ENCODE measurements around the gene APBA1.

The APBA1 gene

GRCh38 chr9:69397384-69398214 is 274.6 kb downstream of the APBA1 start:
- H3K27me3 Mint-ChIP-seq = peaks cover 12% of the 10 kb centered on the region
- no peaks in the 10 kb centered on the region for H3K4me1 Mint-ChIP-seq
- H3K36me3 Mint-ChIP-seq = no peaks in the 10 kb centered on the region
- no peak overlapping the region for H3K4me3 Mint-ChIP-seq
- H3K27ac Mint-ChIP-seq = no peak overlapping the region
- H3K9me3 Mint-ChIP-seq = no peaks in the 10 kb centered on the region
- no peak for ATAC-seq

- H3K36me3 Mint-ChIP-seq = no peaks in the 10 kb centered on the region
Observed at GRCh38 chr9:69396759-69397158, 275.4 kb downstream of the APBA1 start.

DNA sequence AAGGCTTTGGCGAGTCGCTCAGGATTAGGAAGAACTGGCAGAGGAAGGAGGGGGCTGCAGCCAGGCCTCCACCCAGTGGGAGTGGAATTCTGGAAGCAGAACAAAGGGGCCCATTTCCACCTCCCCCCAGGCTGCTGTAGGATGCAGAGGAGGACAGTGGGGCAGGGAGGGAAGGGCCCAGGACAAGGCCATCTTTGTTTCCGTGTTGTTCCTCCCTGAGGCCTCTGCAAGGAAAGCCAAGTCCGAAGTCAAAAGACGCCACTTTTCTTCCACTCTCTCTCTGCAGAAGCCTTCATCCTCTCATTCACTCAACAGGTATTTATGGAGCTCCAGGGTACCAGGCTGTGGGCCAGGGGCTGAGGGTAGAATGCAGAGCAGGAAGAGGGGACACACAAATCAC is 276.5 kb downstream of the APBA1 start:
- Mint-ChIP-seq H3K4me1 (no peaks in the 10 kb centered on the region), H3K36me3 (no peaks in the 10 kb centered on the region), H3K4me3 (no peak overlapping the region), H3K9me3 (no peaks in the 10 kb centered on the region), H3K27me3 (peaks cover 16% of the 10 kb centered on the region), H3K27ac (no peak overlapping the region)
- ATAC-seq = no peak

More at GRCh38 chr9:69396759-69397158, 275.4 kb downstream of the APBA1 start:
- H3K9me3 Mint-ChIP-seq = no peaks in the 10 kb centered on the region
- no peak for ATAC-seq
- H3K4me3 Mint-ChIP-seq = no peak overlapping the region
- H3K27ac Mint-ChIP-seq = no peak overlapping the region
- H3K4me1 Mint-ChIP-seq = no peaks in the 10 kb centered on the region
- H3K27me3 Mint-ChIP-seq = peaks cover 16% of the 10 kb centered on the region

GRCh38 chr9:69393425-69393824 is 278.7 kb downstream of the APBA1 start:
- H3K36me3 Mint-ChIP-seq = no peaks in the 10 kb centered on the region
- H3K4me1 Mint-ChIP-seq = no peaks in the 10 kb centered on the region
- ATAC-seq = no peak
- H3K4me3 Mint-ChIP-seq = no peak overlapping the region
- no peak overlapping the region for H3K27ac Mint-ChIP-seq
- H3K27me3 Mint-ChIP-seq = peaks cover 16% of the 10 kb centered on the region
- no peaks in the 10 kb centered on the region for H3K9me3 Mint-ChIP-seq

- H3K4me3 Mint-ChIP-seq = no peak overlapping the region
- no peaks in the 10 kb centered on the region for H3K4me1 Mint-ChIP-seq
- no peaks in the 10 kb centered on the region for H3K36me3 Mint-ChIP-seq
- no peak for ATAC-seq
- H3K27ac Mint-ChIP-seq = no peak overlapping the region
- peaks cover 16% of the 10 kb centered on the region for H3K27me3 Mint-ChIP-seq
- H3K9me3 Mint-ChIP-seq = no peaks in the 10 kb centered on the region
Observed at GRCh38 chr9:69392826-69393225, 279.3 kb downstream of the APBA1 start.

DNA sequence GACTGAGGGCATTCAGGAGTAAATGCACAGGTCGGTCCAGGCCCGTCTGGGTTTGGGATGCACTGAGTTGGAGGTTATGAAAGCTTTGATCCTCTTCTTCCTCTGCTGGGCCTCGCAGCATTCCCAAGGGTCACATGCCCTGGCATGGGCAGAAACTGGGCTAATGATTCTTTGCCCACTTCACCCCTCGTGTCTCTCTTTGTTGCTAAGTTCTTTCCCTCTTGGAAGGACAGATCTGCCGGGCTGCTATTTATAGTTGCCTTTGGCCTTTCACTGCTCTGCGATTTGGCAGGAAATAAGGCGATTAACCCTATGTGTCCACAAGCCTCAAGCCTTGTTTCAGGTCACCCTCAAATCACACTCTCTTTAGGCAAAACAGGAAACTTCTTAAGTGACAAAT is 280.2 kb downstream of the APBA1 start:
- Mint-ChIP-seq H3K4me3 (no peak overlapping the region), H3K27ac (no peak overlapping the region), H3K36me3 (no peaks in the 10 kb centered on the region), H3K9me3 (no peaks in the 10 kb centered on the region), H3K4me1 (no peaks in the 10 kb centered on the region), H3K27me3 (peaks cover 16% of the 10 kb centered on the region)
- ATAC-seq = no peak

DNA sequence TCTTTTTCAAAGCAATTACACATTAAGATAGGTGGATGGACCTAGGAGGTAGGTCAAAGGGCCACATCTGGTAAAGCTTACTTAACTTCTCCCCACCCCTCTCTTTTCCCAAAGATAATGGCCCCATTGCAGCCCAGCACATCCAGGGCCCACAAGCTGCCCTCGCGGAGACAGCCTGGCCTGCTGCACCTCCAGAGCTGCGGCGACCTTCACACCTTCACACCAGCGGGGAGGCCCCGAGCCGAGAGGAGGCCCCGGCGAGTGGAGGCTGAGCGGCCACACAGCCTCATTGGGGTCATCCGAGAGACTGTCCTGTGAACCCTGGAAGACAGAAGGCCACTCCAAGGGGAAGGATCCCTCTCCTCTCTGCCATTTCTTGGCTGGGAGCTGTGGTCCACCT is 280.7 kb downstream of the APBA1 start:
- no peak overlapping the region for H3K27ac Mint-ChIP-seq
- no peaks in the 10 kb centered on the region for H3K36me3 Mint-ChIP-seq
- H3K27me3 Mint-ChIP-seq = peaks cover 16% of the 10 kb centered on the region
- H3K4me3 Mint-ChIP-seq = no peak overlapping the region
- H3K4me1 Mint-ChIP-seq = no peaks in the 10 kb centered on the region
- no peak for ATAC-seq
- no peaks in the 10 kb centered on the region for H3K9me3 Mint-ChIP-seq

DNA sequence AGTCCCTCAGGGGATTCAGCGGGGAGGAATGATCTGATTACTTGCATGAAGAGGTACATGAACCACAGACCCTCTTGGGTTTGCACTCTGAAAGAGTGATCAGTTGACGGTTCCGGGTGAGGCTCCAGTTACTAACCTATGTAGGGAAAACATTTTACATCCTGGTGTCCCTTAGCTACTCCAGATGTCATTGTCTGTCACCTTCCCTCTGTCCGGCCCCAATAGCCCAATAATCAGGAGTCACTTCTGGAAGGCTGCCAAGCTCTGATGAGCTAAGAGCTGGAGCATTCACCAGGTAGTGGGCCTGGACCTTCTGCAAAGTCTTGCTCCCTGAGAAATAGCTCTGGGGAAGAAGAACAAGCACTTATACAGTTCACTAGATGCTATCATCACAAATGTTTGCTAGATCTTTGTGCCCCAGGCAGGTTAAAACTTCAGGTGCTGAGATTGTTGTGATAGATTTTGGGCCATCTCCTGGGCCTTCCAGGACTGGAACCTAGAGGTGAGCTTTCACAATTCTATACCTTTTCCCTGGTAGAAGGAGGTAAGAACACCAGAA is 282.7 kb downstream of the APBA1 start:
- ATAC-seq = no peak
- Mint-ChIP-seq H3K4me1 (no peaks in the 10 kb centered on the region), H3K9me3 (no peaks in the 10 kb centered on the region), H3K27me3 (peaks cover 16% of the 10 kb centered on the region), H3K4me3 (no peak overlapping the region), H3K36me3 (no peaks in the 10 kb centered on the region), H3K27ac (no peak overlapping the region)

DNA sequence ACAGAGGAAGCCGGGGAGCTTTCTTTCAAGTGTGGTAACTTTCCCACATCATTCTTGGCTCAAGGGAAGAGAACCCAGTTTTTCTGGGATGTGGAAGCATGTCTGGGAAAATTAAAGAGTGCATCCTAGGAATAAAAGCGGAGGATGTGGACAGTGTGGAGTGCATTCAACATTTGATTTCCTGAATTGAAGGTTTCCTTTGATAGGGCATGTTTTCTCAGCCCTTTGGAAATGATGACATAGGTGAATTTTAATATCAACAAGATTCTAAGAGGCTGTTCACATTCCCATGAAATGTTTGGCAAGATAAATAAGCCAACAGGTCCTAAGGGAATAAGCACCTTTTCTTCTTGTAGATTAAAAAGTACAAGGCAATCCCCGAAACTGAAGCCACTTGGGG is 283.6 kb downstream of the APBA1 start:
- no peak for ATAC-seq
- Mint-ChIP-seq H3K27me3 (peaks cover 23% of the 10 kb centered on the region), H3K9me3 (no peaks in the 10 kb centered on the region), H3K4me3 (no peak overlapping the region), H3K36me3 (no peaks in the 10 kb centered on the region), H3K4me1 (no peaks in the 10 kb centered on the region), H3K27ac (no peak overlapping the region)

DNA sequence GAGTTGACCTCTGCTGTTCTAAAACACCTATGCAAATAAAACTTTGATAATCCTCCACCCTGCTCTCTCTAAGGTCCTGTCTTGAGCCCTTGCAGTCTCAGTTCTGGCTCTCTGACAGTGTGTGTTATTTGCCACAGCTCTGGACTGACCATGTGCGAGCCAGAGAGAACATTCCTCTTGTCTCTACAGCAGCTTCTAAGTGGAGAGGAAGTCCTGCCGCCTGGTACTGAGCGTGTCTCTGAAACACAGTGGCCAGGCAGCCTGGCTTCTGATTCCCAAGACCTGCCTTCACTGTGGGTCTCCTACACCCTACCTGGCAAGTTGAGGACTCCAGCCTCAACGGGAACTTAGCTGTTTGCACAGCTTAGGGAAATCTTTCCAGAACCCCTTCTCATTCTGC is 285.5 kb downstream of the APBA1 start:
- Mint-ChIP-seq H3K27ac (no peak overlapping the region), H3K9me3 (no peaks in the 10 kb centered on the region), H3K36me3 (no peaks in the 10 kb centered on the region), H3K4me3 (no peak overlapping the region), H3K27me3 (peaks cover 14% of the 10 kb centered on the region), H3K4me1 (no peaks in the 10 kb centered on the region)
- no peak for ATAC-seq

GRCh38 chr9:69385581-69386033 is 286.6 kb downstream of the APBA1 start:
- ATAC-seq = no peak
- no peaks in the 10 kb centered on the region for H3K36me3 Mint-ChIP-seq
- peaks cover 14% of the 10 kb centered on the region for H3K27me3 Mint-ChIP-seq
- H3K4me1 Mint-ChIP-seq = no peaks in the 10 kb centered on the region
- H3K4me3 Mint-ChIP-seq = no peak overlapping the region
- H3K9me3 Mint-ChIP-seq = no peaks in the 10 kb centered on the region
- no peak overlapping the region for H3K27ac Mint-ChIP-seq

DNA sequence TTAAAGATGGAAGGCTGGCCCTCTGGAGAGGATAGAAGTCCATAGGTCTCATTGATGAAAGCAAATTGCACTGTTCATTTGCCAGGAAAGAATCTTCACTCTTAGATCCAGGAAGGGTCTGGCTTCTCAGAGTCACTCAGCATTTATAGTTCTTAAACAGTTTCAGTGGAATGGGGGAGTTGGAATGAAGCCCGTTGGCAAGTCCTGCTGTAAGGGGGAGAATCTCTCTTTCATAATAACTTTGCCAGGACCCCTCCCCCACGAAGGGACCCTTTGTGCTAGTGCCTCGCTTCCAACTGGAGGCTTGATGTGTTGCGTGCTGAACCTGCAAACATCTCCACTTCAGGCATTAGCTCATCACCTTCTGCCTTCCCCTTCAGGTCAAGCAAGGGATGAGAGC is 290.0 kb downstream of the APBA1 start:
- H3K4me3 Mint-ChIP-seq = no peak overlapping the region
- H3K36me3 Mint-ChIP-seq = no peaks in the 10 kb centered on the region
- H3K27me3 Mint-ChIP-seq = peaks cover 14% of the 10 kb centered on the region
- no peak overlapping the region for H3K27ac Mint-ChIP-seq
- no peaks in the 10 kb centered on the region for H3K4me1 Mint-ChIP-seq
- no peaks in the 10 kb centered on the region for H3K9me3 Mint-ChIP-seq
- no peak for ATAC-seq

- H3K36me3 Mint-ChIP-seq = no peaks in the 10 kb centered on the region
- no peaks in the 10 kb centered on the region for H3K9me3 Mint-ChIP-seq
- no peak overlapping the region for H3K4me3 Mint-ChIP-seq
- ATAC-seq = no peak
- H3K27me3 Mint-ChIP-seq = peaks cover 14% of the 10 kb centered on the region
- no peak overlapping the region for H3K27ac Mint-ChIP-seq
- no peaks in the 10 kb centered on the region for H3K4me1 Mint-ChIP-seq
Observed at GRCh38 chr9:69380811-69381210, 291.4 kb downstream of the APBA1 start.

GRCh38 chr9:69380301-69380700 is 291.9 kb downstream of the APBA1 start:
- no peaks in the 10 kb centered on the region for H3K9me3 Mint-ChIP-seq
- H3K27ac Mint-ChIP-seq = no peak overlapping the region
- peaks cover 14% of the 10 kb centered on the region for H3K27me3 Mint-ChIP-seq
- no peak for ATAC-seq
- H3K4me1 Mint-ChIP-seq = no peaks in the 10 kb centered on the region
- no peak overlapping the region for H3K4me3 Mint-ChIP-seq
- no peaks in the 10 kb centered on the region for H3K36me3 Mint-ChIP-seq

- Mint-ChIP-seq H3K27ac (no peak overlapping the region), H3K4me1 (no peaks in the 10 kb centered on the region), H3K9me3 (no peaks in the 10 kb centered on the region), H3K4me3 (no peak overlapping the region), H3K27me3 (peaks cover 14% of the 10 kb centered on the region), H3K36me3 (no peaks in the 10 kb centered on the region)
- ATAC-seq = no peak
Observed at GRCh38 chr9:69379270-69379982, 292.7 kb downstream of the APBA1 start.

- no peaks in the 10 kb centered on the region for H3K4me1 Mint-ChIP-seq
- H3K27ac Mint-ChIP-seq = no peak overlapping the region
- no peaks in the 10 kb centered on the region for H3K27me3 Mint-ChIP-seq
- no peaks in the 10 kb centered on the region for H3K9me3 Mint-ChIP-seq
- H3K36me3 Mint-ChIP-seq = no peaks in the 10 kb centered on the region
- H3K4me3 Mint-ChIP-seq = no peak overlapping the region
- ATAC-seq = no peak
Observed at GRCh38 chr9:69377981-69378380, 294.2 kb downstream of the APBA1 start.

Measured in stimulated activated memory B cell treated with anti-CD40 and anti-IgM and Interleukin-4, amounts not matched to agents 10 μg/mL and 1 μg/mL and 100 μg/mL, for 72 hours (primary cell).